Large intestine (tissue), 3 donors: ENCODE data around the gene ABAT. TPM values are rescaled to one million over a fixed set of nuclear protein-coding genes. Genes with fewer than 3 reads are reported as not detected.

ENCODE experiments used
- DNase-seq, 2 donors: peaks; one replicate each; pipeline versions ENCODE4 v3.0.0 to v3.0.0-alpha.2; 2013
- H3K27ac ChIP-seq: one replicate; pipeline ENCODE4 v1.5.1; 2013; ENCODE audit warnings: low read length
- H3K27me3 ChIP-seq: 2 replicates; pipeline ENCODE4 v1.6.1; 2013; ENCODE audit warnings: low read length; ENCODE audit not compliant: control insufficient read depth, insufficient read depth
- H3K36me3 ChIP-seq: 2 replicates; pipeline ENCODE4 v1.6.1; 2013; ENCODE audit warnings: low read length; ENCODE audit not compliant: control insufficient read depth, insufficient read depth
- H3K4me1 ChIP-seq: one replicate; pipeline ENCODE4 v1.6.1; 2013; ENCODE audit warnings: low read length; ENCODE audit not compliant: control insufficient read depth, insufficient read depth
- H3K4me3 ChIP-seq: one replicate; pipeline ENCODE4 v1.5.1; 2013; ENCODE audit warnings: low read length
- H3K9me3 ChIP-seq: one replicate; pipeline ENCODE4 v1.6.1; 2013; ENCODE audit warnings: mild to moderate bottlenecking, low read depth, low read length, moderate library complexity; ENCODE audit not compliant: control insufficient read depth
- WGBS: methylation state at CpG from one replicate; pipeline ENCODE4 v1.1.5; 2013; ENCODE audit warnings: low lambda C conversion rate; ENCODE audit not compliant: insufficient coverage; 5-methylcytosine and 5-hydroxymethylcytosine counted together
- polyA plus RNA-seq: library from polyadenylated mRNA; unstranded; fragments of 120-200 nt; gene quantifications from one replicate; pipeline ENCODE4 v1.2.1, GENCODE V29; 2013

The ABAT gene
- polyA plus RNA-seq, 1 donor: 55.7 TPM

DNA sequence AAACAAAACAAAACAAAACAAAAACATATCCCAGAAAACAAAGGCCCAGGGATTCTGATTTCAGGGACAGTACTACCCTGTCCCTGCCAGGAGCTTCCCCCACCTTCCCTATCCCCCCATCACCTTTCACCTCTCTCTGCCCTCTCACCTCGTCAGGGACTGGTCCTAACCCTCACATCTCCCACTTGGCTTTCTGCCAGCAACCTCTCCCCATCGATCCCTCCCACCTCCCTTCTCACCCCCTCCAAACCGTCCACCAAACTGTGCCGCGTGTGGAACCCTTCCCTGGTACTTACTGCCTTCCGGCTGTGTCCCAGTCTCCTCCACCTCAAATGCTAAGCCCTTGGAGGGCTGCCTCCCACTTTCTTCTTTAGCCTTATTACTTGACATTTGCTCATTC lies 86.7 kb downstream of the ABAT start:
- DNase-seq: no peak
- 100% methylated on average over 1 of the region's 6 CpGs for WGBS
- H3K4me1 ChIP-seq: no peaks in the 10 kb centered on the region
- no peaks in the 10 kb centered on the region for H3K9me3 ChIP-seq
- H3K4me3 ChIP-seq: no peak overlapping the region
- H3K27me3 ChIP-seq: no peaks in the 10 kb centered on the region
- no peak overlapping the region for H3K27ac ChIP-seq
- peaks cover 40% of the 10 kb centered on the region for H3K36me3 ChIP-seq

DNA sequence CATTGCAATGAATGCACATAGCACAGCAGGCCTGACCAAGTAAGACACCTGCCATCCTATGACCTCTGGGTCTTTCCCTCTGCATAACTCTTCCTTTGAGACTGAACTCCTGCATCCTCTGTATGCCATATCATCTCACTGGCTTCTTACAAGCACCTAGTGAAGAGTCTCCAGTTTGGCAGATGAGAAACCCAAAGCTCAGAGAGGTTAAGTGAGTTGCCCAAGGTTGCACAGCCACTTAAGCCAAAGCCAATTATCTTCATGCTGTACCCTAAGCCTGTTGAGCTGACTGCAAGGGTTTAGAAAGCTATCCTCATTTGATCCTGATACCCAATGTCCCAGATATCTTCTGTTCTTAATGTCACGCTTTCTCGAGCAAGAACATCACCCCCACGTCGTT lies 87.8 kb downstream of the ABAT start:
- H3K36me3 ChIP-seq: peaks cover 46% of the 10 kb centered on the region

DNA sequence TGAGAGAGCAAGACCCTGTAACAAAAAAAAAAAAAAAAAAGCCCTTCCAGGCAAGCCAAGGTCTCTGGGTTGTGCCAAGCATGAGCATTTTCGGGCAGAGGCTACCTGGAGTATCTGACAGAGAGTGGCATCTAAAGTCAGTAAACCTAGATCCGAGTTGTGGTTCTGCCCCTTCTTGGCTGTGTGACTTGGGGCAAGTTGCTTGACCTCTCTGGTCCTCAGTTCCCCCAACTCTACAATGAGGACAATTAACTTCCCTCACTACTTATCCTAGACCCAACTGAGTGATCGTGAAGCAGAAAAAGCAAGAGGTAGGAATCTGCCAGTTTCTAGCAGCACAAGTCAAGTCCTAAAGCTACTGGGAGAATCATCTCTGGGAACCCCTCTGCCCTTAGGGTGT lies 88.7 kb downstream of the ABAT start:
- WGBS: no CpG with 5 or more reads among the region's 3 CpGs
- DNase-seq: no peak
- Histone ChIP-seq H3K27me3 (no peaks in the 10 kb centered on the region), H3K27ac (no peak overlapping the region), H3K36me3 (peaks cover 42% of the 10 kb centered on the region), H3K4me1 (no peaks in the 10 kb centered on the region), H3K4me3 (no peak overlapping the region), H3K9me3 (no peaks in the 10 kb centered on the region)

More for the DNA sequence above, 87.8 kb downstream of the ABAT start:
- H3K4me1 ChIP-seq: no peaks in the 10 kb centered on the region
- no peak for DNase-seq
- H3K4me3 ChIP-seq: no peak overlapping the region
- no peak overlapping the region for H3K27ac ChIP-seq
- no peaks in the 10 kb centered on the region for H3K27me3 ChIP-seq
- H3K9me3 ChIP-seq: no peaks in the 10 kb centered on the region
- no CpG with 5 or more reads among the region's 4 CpGs for WGBS

DNA sequence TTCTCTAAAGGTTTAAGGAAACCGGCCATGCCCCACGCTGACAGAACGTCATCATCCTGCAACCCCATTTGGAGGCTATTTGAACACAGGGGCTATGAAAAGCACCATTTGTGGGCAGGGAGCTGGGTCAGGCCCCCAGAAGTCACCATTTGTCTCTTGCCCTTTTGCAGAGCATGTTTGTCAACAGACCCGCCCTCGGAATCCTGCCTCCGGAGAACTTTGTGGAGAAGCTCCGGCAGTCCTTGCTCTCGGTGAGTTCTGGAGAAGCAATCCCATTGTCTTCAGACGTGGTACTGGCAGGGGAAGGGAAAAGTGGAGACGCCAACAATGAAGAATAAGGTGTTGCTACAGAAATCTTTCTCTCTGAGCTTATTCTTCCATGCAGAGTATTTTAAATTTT lies 89.5 kb downstream of the ABAT start:
- 100% methylated on average over 2 of the region's 10 CpGs for WGBS
- Histone ChIP-seq H3K27me3 (no peaks in the 10 kb centered on the region), H3K4me3 (no peak overlapping the region), H3K4me1 (no peaks in the 10 kb centered on the region), H3K27ac (no peak overlapping the region), H3K9me3 (no peaks in the 10 kb centered on the region), H3K36me3 (peaks cover 45% of the 10 kb centered on the region)
- no peak for DNase-seq

DNA sequence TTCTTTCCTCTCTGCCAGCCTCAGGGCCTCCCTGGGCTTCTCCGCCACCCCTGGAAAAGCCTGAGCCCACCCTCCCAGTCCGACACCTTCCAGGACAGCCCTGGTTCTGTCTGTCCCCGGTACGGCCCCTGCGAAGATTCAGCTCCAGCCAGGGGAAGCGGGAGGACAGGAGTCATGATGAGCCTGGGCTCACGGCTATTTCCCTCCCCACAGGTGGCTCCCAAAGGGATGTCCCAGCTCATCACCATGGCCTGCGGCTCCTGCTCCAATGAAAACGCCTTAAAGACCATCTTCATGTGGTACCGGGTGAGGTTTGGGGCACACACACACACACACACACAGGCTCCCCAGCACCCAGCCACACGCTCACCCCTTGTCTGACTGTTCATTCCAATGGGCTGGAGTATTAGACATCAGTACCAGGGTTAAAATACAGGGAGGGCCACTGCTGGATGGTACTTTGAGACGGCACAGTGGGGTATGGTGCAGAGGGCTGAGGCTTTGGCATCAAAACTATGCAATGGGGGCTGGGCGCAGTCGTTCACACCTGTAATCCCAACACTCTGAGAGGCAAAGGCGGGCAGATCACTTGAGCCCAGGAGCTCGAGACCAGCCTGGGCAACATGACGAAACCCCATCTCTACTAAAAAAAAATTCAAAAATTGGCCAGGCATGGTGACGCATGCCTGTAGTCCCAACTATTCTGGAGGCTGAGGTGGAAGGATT lies 90.3 kb downstream of the ABAT start:
- H3K9me3 ChIP-seq: no peaks in the 10 kb centered on the region
- no peaks in the 10 kb centered on the region for H3K27me3 ChIP-seq
- H3K27ac ChIP-seq: no peak overlapping the region
- no peak overlapping the region for H3K4me3 ChIP-seq
- no CpG with 5 or more reads among the region's 18 CpGs for WGBS
- DNase-seq: no peak
- H3K4me1 ChIP-seq: no peaks in the 10 kb centered on the region
- H3K36me3 ChIP-seq: peaks cover 49% of the 10 kb centered on the region

DNA sequence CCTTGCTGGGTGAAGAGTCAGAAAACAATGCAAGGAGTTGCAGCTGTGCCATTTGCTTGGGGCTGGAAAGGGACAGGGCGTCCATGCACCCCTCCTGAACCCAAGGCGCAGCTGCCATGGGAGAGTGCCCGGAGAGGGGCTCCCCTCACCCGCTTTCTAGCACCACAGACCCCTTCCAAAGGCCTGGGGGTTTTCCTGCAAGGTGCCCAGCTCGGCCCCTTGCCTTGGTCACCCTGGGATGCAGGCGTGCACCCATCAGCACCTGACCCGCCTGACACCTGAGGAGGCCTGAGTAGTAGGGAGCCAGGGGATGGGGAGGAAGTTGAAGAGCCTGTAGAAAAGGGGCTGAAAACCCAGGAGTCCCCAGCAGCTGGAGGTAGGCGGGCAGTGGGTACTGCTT lies 92.8 kb downstream of the ABAT start:
- DNase-seq: no peak
- Histone ChIP-seq H3K4me3 (no peak overlapping the region), H3K9me3 (no peaks in the 10 kb centered on the region), H3K27ac (no peak overlapping the region), H3K27me3 (no peaks in the 10 kb centered on the region), H3K36me3 (peaks cover 49% of the 10 kb centered on the region), H3K4me1 (no peaks in the 10 kb centered on the region)
- WGBS: no CpG with 5 or more reads among the region's 8 CpGs

DNA sequence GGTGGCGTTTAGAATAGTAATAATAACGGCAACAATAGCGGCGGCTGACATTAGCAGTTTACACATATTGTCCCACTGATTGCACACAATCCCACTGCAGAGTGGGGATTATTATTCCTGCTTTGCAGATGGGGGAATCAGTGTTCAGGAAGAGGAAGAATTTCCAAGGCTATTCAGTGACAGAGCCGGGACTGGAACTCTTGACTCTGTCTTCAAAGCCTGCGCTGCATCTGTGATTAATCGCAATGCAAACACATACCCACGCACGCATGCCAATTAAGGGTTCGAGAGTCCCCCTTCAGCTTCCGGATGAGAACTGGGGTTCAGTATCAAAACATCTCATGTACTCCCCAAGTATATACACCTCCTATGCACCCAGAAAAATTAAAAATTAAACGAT lies 93.9 kb downstream of the ABAT start:
- no peak overlapping the region for H3K27ac ChIP-seq
- H3K9me3 ChIP-seq: no peaks in the 10 kb centered on the region
- DNase-seq: no peak
- H3K36me3 ChIP-seq: peaks cover 56% of the 10 kb centered on the region
- H3K27me3 ChIP-seq: no peaks in the 10 kb centered on the region
- no CpG with 5 or more reads among the region's 12 CpGs for WGBS
- H3K4me3 ChIP-seq: no peak overlapping the region
- no peaks in the 10 kb centered on the region for H3K4me1 ChIP-seq

DNA sequence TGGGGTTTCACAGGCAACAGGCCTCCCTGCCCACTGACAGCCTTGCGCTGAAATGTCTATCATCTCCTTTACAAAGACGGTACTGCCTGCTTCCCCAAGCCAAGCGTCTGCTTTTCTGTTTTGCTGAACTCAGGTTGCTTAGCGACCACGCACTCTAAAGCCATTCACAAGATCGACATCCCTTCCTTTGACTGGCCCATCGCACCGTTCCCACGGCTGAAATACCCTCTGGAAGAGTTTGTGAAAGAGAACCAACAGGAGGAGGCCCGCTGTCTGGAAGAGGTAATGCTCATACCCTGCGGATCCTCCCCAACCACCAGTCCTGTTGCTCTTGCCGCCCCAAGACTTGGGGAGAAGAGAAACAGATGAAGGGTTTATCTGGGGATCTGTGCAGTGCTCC lies 94.3 kb downstream of the ABAT start:
- Histone ChIP-seq H3K4me3 (no peak overlapping the region), H3K27me3 (no peaks in the 10 kb centered on the region), H3K9me3 (no peaks in the 10 kb centered on the region), H3K4me1 (no peaks in the 10 kb centered on the region), H3K27ac (no peak overlapping the region), H3K36me3 (peaks cover 56% of the 10 kb centered on the region)
- DNase-seq: no peak
- 92% methylated on average over 2 of the region's 12 CpGs for WGBS

DNA sequence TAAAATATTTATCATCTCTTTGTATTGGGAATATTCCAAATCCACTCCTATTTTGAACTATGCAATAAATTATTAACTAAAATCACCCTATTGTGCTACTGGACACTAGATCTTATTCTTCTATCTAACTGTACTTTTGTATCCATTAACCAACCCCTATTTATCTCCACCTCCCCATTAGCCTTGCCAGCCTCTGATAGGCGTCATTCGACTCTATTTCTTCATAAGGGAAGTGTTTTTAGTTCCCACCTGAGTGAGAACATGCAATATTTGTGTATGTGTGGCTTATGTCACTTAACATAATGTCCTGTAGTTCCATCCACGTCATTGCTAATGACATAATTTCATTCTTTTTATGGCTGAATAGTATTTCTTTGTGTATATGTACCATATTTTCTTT lies 99.1 kb downstream of the ABAT start:
- Histone ChIP-seq H3K4me3 (no peak overlapping the region), H3K27me3 (no peaks in the 10 kb centered on the region), H3K36me3 (peaks cover 58% of the 10 kb centered on the region), H3K9me3 (no peaks in the 10 kb centered on the region), H3K27ac (no peak overlapping the region), H3K4me1 (no peaks in the 10 kb centered on the region)
- DNase-seq: no peak
- WGBS: 20% methylated on average over 2 of the region's 3 CpGs

DNA sequence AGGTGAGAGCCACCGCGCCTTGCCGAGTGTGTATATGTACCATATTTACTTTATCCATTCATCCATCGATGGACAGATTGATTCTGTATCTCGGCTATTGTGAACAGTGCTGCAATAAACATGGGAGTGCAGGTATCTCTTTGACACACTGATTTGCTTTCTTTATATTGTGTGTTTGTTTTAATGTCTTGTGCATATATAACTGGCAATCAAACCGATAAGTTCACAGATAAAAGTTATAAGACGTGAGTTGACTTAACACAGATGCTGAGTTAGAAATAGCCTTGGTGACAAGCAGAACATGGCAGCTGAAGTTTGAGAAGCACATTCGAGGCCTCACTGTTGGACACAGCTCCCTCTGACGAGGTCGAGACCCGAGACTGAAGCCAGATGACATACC lies 99.8 kb downstream of the ABAT start:
- Histone ChIP-seq H3K9me3 (no peaks in the 10 kb centered on the region), H3K27ac (no peak overlapping the region), H3K27me3 (no peaks in the 10 kb centered on the region), H3K4me3 (no peak overlapping the region), H3K36me3 (peaks cover 57% of the 10 kb centered on the region), H3K4me1 (no peaks in the 10 kb centered on the region)
- no peak for DNase-seq
- WGBS: no CpG with 5 or more reads among the region's 11 CpGs

DNA sequence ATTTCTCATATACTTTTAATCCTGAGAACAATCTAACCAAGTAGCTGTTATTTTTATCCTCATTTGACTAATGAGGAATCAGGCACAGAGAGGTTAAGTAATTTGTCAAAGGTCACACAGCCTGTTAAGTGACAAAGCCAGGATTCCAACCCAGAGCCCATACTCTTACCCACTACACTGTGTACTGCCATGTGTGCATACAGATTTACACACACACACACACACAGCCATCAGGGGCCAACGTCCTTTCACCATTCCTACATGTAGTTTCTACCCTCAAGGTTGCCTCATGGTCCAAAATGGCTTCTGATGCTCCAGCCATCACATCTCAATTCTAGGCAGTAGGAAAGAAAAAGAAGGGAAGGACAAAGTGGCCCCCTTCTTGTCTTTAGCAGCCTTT lies 100.9 kb downstream of the ABAT start:
- WGBS: no CpG with 5 or more reads among the region's 1 CpG

More for the DNA sequence above, 100.9 kb downstream of the ABAT start:
- DNase-seq: no peak
- Histone ChIP-seq H3K27ac (no peak overlapping the region), H3K9me3 (no peaks in the 10 kb centered on the region), H3K4me3 (no peak overlapping the region), H3K4me1 (no peaks in the 10 kb centered on the region), H3K36me3 (peaks cover 64% of the 10 kb centered on the region), H3K27me3 (no peaks in the 10 kb centered on the region)
